HG02870 (cell line): ENCODE measurements around the gene PRR5L.
"Not testable (repeated sequence)": the region's sequence is repeated elsewhere in the genome, so short reads cannot be mapped to it uniquely, and the experiment has no call there.

ENCODE experiments used
- ATAC-seq: cut with Tn5 transposase; IDR thresholded peaks from one replicate; pipeline ENCODE4 v1.9.1; 2021; ENCODE audit warnings: mild to moderate bottlenecking, moderate library complexity; ENCODE audit not compliant: unreplicated experiment

The PRR5L gene

DNA sequence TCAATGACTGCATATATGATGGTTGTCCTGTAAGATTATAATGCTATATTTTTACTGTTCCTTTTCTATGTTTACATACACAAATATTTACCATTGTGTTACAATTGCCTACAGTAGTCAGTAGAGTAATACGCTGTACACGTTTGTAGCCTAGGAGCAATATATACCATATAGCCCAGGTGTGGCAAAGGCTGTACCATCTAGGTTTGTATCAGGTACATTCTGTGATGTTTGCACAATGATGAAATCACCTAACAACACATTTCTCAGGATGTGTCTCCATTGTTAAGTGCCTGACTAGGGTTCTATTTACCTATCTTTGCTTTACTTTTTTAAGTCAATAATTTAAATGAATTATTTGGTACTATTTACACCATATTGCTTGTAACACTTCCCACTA, 21.9 kb downstream of the PRR5L start:
- ATAC-seq = no peak

DNA sequence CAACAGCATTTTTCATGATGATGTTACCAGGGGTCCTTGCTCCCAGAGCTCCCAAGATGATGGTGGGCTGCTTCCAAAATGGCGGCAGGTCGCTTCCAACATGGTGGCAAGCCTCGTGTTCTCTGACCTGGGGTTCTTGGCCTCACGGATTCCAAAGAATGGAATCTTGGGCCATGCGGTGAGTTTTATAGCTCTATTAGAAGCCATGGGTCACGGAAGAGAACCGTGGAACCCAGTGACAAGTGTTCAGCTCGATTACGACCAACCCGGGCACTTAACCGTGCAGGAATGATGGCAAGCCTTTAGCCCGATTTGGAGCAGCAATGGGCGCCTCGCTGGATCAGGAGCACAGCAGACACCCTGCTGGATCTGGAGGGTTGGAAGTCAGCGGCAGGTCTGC, 28.9 kb downstream of the PRR5L start:
- not testable (repeated sequence) for ATAC-seq

DNA sequence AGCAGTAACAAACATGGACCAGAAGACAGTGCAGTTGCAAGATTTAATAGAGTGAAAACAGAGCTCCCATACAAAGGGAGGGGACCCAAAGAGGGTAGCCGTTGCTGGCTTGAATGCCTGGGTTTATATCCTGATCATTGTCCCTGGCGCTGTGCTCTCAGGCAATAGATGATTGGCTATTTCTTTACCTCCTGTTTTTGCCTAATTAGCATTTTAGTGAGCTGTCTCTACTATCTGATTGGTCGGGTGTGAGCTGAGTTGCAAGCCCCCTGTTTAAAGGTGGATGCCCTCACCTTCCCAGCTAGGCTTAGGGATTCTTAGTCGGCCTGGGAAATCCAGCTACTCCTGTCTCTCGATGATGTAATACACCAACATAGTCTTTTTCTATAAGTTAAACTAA, 29.3 kb downstream of the PRR5L start:
- ATAC-seq = not testable (repeated sequence)

DNA sequence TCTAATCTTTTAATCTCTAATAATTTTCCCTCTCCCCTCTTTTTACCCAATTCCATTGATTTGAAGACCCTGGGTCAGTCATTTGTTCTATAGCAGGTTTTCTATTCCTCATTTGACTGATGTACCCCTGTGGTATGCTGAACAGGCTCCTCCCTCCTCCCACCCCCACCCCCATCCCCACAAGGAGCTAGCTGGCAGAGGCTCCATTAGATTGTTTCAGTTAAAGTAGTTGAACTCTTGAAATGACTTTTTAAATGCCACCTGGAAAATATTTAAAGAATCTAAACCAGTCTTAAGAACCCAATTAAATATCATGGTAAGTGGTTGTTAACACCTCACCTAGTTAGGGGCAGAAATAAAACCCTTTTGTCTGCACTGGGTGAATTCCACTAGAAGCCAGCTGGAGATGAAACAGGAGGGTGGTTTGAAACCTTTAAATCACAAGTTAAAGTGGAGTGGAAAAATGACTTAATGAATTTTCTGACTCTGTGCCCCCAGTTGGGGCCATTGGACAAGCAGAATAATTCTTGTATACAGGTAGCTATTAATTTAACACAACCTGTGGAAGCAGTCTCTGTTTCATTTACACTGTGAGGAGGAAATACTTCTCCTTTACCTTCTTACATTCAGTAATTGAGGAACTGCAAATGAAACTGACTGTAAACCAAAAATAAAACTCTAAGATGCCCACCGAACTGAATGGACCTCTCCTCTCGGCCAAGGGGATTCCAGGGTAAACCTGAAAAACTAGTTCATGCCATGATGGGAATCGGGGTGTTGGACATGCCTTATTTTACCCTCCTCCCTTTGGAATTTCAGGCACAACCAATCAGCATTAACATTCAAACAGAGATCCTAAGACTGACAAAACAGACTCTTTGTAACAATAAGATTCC, 30.7 kb downstream of the PRR5L start:
- peak; percentile 72 for ATAC-seq

DNA sequence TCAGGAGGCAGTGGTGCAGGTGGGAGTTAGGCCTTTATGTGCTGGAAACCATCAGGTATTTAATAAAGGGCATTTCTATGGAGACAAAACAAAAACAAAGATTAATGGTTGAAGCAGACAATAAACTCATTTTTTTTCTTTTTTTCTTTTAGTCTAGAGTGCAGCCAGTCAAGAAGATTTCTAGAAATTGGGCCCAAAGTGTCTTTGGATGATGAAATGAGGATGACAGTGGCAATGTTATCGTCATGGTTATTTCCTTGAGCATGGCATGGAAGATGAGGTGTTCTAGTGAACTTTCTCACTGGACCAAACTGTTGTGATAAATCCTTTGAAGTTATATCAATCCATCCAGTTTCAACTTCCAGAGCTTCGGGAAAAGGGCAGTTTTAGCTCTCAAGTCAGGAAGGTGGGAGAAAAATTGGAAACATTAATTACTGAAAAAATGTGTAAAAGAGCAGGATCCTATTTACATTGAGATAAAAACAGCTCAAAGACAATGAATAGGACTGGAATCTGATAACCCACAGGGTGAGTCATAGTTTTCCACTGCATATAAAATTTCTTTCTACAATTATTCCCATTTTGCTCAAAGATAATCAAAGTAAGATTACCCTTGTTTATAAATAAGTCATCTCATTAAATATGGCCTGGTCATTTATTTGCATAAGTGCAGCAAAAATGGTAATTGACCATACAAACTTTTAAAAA, 33.0 kb downstream of the PRR5L start:
- ATAC-seq = no peak

DNA sequence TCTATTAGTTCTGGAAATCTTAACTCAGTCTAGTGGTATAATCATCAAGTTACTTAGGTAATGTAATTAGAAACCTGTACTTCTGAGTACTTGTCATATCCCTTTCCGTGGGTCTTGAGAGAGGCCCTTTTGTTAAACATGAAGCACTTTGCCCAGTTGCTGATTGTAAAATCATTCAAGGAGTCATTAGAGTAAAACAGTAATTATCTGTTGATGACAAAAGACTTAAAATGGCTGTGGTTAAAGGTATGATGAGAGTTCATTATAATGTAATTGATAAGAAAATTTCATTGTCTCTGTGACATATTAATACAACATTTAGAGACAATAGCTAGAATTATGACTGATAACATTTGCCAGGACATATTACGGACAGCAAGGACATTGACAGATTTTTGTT, 34.3 kb downstream of the PRR5L start:
- ATAC-seq = no peak

DNA sequence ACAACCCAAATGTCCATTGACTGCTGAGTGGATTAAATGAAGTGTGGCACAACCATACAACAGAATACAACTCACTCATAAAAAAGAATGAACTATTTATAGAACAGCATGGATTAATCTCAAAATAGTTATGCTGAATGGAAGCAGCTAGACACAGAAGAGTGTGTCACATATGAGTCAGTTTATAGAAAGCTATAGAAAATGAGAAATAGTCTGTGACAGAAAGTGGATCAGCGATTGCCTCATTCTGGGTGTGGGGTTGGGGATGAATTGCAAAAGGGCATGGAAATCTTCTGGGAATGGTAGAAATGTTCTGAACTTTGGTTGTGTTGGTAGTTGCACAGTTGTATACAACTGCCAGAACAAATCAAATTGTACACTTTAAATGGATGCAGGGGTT, 37.4 kb downstream of the PRR5L start:
- ATAC-seq = no peak

DNA sequence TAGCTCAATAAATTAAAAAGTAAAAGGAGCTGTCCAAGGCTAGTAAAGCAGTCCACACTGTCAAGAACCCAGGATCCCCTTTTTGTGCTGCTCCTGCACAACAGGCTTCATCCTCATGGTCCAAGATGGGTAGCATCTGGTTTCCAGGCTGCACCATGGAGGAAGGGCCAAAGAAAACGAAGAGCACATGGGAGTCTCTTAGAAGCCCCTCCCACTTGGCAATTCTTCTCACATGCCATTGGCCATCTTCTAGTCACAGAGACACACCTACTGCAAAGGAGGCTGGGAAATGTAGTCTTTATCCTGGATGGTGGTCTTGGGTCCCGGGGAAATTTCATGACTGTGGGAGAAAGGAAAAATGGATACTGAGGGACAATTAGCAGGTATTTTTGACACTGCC, 37.8 kb downstream of the PRR5L start:
- no peak for ATAC-seq

DNA sequence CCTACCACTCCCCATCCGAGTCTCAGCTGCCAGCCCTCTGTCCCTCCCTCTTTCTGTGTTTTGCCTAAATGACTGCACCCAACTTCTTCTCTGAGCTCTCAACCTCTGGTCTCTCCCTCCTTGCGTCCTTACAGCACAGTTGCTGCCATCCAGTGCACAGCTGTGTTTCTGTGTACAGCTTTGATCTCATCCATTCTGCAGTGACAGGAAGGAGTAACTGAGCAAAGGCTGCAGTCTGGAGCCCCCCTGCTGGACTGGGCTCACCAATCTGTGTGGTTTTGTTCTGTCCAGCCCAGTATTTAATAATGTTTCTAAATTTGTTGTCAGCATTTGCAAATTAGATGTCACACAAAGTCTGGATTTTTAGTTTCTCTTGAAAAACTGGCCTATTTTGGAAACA, 43.8 kb downstream of the PRR5L start:
- ATAC-seq = no peak

DNA sequence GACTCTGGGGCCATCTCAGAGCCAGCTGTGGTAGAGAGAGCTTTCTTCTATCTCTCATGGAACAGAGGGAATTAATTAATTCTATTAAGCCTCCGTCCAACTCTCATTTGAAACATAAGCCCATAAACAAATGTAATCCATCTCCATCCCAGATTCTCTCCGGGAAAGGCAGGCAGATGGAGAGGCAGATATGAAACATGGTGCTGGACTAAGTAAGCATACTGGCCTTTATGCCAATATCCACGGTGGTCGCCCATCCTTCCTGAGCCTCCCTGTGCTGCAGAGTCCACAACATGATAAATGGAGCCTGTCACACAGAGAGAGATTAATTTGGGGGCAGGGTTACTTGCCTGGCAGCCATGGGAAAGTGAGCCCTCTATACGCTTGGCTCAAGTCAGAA, 44.8 kb downstream of the PRR5L start:
- ATAC-seq = no peak

DNA sequence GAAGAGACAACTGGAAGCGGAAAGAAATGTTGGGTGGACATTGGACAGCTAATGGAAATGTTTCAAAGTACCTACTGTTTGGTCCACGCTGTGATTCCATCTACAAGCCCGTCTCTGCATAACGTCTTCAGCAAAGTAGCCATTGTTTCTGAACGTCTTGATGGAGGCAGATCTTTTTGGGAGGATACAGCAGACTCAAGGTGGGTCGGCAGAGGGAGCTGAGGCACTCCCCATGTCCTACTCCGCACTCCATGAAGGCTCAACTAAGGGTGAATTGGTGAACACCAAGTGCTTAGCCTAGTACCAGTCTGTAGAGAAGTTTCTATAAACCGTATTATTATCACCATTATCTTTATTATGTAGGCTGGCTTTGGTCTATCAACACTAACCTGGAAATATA, 45.8 kb downstream of the PRR5L start:
- no peak for ATAC-seq

DNA sequence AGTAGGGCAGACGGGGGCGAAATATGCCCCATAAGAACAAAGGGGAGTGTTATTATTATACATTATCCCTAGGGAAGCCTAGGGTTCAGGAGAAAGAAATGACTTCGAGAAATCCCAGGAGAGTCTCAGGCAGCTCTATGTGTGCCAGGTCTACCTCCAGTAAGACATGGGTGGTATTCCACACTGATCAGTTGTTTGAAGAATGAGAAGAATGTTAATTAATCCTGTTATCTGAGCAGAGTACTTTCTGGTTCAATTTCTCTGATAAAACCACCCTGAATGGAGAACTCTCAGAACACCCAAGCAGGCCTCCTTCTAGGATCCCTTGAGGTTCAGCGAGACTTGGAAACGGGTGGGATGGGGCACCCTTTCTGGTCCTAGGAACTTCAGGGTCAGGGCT, 46.2 kb downstream of the PRR5L start:
- ATAC-seq = no peak

DNA sequence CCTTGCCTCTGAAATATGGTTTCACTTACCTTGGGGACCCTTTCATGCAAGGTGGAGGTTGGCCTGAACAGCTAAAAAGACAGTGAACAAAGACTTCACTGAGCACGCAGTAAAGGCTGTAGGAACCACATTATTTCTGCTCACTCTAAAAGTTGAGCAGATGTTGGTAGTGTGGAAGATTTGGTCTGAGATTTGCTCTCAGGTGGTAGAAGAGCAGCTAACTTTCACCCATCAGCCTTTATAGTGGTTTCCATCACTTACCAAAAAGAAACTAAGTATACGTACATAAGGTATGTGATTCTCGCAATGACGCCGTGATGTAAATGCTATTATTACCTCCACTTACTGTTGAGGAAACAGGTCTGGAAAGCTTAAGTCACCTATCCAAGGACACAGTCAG, 47.3 kb downstream of the PRR5L start:
- ATAC-seq = no peak

DNA sequence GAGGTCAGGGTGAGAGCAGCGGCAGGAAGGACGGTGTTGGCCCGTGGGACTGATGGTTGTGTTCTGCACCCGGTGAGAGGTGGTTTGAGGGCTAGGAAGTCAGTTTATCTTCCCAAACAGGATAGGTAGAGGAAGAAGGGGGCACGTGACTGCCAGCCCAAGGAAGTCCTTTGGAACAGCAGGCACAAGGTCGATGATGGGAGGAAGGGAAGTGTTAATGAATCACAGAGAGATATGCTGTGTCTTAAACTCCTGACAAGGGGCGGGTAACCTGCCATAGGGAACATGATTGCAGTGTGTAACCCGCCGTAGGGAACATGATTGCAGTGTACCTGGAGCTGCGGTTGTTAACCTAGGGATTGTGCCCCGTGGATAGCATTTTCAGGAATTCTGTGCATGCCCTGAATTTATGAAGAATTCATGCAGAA, 49.0 kb downstream of the PRR5L start:
- ATAC-seq = no peak

DNA sequence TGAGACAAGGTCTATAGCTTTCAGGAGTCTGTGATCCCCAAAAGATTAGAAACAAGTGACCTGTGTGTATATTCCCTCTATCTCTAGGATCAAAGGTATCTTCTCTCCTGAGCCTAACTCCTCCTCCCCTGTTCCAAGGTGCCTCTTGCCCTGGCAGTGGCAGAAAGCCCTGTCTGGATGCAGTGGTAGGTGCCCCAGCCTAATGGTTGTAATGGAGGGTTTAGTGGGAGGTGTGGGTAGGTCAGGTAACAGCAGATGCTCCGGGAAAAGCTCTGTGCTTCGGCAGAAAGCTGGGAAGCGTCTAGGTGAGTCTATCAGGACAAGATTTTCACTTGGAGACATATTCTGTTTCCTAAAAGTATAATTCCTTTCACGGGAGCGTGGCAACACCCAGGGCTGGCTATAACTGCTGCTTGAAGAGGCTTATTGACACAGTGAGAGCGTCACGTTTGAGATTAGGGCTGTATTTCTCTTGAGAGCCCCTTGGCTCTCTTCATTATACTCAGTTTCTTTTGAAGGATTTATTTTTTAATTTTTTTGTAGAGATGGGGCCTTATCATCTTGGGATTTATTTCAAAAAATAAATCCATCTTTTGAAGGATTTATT, 49.5 kb downstream of the PRR5L start:
- ATAC-seq = no peak

DNA sequence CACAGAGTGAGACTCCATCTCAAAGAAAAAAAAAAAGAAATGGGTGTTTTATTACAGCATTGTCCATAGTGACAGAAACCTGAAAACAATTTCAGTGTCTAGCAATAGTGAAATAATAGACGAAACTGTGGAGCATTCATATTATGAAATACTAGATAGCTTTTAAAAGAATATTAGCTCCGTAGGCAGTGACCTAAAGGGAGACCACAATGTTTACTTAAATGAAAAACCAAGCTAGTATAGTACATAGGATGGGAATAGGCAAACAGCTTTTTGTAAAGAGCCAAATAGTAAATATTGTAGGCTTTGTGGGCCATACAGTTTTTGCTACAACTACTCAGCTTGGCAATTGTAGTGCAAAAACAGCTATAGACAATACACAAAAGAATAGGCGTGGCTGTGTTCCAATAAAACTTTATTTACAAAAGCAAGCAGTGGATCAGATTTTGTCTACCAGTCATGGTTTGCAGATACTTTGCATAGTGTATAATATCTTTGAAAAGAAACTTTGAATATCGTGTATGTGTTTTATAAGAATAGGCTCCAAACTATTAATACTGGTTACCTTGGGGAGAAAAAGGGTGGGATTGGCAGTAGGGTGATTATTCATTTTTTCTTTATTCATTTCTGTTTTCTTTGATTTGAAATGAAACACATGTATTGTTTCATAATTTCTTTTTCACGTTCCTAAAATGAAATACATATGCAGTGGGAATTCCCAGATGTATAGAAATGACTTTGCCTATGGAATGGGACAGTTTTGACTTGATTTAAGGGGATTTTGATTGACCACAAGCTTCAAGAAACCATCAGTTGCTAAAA, 50.7 kb downstream of the PRR5L start:
- peak; percentile 17 for ATAC-seq

DNA sequence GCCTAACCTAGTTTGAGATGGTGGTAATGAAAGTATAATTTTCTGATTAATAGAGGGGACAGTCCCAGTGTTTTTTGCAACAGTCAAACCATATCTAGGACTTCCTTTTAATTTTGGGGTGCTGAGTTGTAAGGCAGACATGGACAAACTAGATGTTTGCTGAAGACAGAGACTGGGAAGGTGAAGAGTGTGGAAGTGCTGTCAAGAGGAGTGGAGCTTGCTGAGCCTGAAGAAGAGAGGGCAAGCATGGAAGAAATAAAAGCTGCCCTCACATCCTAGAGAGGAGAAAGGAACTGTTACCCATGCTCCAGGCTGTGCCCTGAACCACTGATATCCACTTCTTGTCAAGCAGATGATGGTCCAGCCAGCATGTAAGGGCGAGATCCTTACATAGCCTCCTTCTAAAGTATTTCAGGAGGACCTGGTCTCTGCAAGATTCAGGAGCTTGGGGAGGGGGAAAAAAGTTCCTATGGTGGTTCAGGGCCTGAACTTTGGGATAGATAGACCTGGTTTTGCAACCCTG, 51.4 kb downstream of the PRR5L start:
- ATAC-seq = peak; percentile 53

DNA sequence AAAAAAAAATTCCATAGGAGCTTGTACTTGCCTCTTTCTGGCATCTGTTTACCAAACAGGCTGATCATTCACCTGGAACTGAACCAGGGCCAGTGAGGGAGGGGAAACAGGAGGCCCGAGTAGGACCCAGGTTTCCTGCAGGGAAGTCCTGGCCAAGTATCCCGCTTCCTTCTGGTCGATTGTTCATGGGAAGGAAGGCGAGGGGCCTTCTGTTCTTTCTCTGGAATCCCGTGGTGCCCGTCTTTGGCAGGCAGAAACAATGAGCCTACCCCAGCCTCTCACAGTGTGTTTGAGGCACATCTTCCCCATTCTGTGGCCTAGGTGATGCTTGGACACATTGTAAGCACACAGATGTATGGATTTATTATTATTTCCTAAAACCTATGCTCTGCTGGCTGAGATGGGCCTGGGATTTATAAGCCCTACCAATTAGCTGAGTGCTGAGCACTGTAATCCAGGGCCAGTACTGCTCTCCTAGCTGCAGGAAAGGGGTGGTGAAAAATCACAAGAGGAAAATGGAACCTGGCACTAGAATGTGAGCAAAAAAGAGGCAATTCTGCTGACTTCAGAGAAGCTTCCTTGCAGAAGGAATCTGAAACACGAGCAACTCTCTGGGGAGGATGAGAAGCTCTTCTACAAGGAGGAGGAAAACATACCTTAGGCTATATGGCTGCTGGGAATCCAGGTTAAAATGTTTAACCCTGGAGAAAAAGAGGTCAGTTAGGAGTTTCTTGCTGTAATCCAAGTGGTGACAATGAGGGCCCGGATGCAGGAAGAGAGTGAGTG, 53.5 kb downstream of the PRR5L start:
- no peak for ATAC-seq

DNA sequence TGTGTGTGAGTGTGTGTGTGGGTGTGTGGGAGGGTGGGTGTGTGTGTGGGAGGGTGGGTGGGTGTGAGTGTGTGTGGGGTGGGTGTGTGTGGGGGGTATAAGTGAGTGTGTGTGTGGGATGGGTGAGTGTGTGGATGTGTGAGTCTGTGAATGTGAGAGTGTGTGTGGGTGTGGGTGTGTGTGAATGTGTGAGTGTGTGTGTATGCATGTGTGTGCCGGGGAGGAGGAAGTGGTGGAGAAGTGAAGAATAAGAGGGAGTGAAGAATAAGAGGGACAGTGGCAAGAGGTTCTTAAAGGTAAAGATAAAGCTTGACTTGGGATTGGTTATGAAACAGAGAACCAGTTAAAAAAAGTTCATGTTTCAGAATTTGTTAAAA, 54.0 kb downstream of the PRR5L start:
- no peak for ATAC-seq

DNA sequence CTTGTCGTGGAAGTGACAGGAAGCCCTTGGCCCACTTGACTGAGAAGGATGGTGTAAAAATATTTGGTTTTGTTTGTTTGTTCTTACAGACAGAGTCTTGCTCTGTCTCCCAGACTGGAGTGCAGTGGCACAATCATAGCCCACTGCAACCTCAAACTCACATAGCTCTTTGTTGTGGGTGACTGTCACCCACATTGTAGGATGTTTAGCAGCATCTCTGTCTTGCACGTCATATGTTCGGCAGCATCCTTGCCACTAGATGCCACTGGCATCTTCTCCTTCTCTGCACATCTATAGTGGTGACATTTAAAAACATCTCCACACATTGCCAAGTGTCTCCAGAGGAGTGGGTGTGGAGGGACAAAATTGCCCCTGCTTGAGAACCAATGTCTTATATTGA, 56.8 kb downstream of the PRR5L start:
- ATAC-seq = no peak
